SK-N-SH (cell line): Measurements from ENCODE around the gene CLSTN2.

Source experiments
- EP300 ChIP-seq, 2 experiments: IDR thresholded peaks; 2 replicates each; pipeline versions ENCODE4 v1.4.0 to v1.6.1; 2012; ENCODE audit warnings: borderline replicate concordance in 1 of 2, low read depth in 1 of 2, low read length in 1 of 2
- JUND ChIP-seq: IDR thresholded peaks from 2 replicates; pipeline ENCODE4 v1.4.0; 2012
- NFIC ChIP-seq: IDR thresholded peaks from 2 replicates; pipeline ENCODE4 v1.4.0; 2012; ENCODE audit warnings: borderline replicate concordance
- RAD21 ChIP-seq: IDR thresholded peaks from 2 replicates; pipeline ENCODE4 v1.6.1; 2012; ENCODE audit warnings: mild to moderate bottlenecking, low read length
- RCOR1 ChIP-seq: fragments of 150-350 bp; IDR thresholded peaks from 2 replicates; pipeline ENCODE4 v1.6.1; 2017; ENCODE audit warnings: antibody characterized with exemption, low read length
- RFX5 ChIP-seq: IDR thresholded peaks from 2 replicates; pipeline ENCODE4 v1.6.1; 2012; ENCODE audit warnings: mild to moderate bottlenecking, improper control_type of control experiment, low read length
- SMC3 ChIP-seq: IDR thresholded peaks from 2 replicates; pipeline ENCODE4 v1.6.1; 2012; ENCODE audit warnings: low read depth, low read length, improper control_type of control experiment
- TF ChIP-seq, protein P1 (sequence below): fragments of 200-600 bp; sonication (generic); IDR thresholded peaks from 2 replicates; pipeline ENCODE4 v1.6.1; 2017; ENCODE audit warnings: antibody characterized with exemption, mild to moderate bottlenecking, moderate library complexity
- TF ChIP-seq, protein P2 (sequence below): IDR thresholded peaks from 2 replicates; pipeline ENCODE4; 2012
- TF ChIP-seq, protein P3 (sequence below): IDR thresholded peaks from 2 replicates; pipeline ENCODE4 v1.6.1; 2012; ENCODE audit warnings: mild to moderate bottlenecking, low read depth, low read length, moderate library complexity
- TF ChIP-seq, protein P4 (sequence below): IDR thresholded peaks from 2 replicates; pipeline ENCODE4 v1.4.0; 2012; ENCODE audit warnings: low read depth, borderline replicate concordance

DNA sequence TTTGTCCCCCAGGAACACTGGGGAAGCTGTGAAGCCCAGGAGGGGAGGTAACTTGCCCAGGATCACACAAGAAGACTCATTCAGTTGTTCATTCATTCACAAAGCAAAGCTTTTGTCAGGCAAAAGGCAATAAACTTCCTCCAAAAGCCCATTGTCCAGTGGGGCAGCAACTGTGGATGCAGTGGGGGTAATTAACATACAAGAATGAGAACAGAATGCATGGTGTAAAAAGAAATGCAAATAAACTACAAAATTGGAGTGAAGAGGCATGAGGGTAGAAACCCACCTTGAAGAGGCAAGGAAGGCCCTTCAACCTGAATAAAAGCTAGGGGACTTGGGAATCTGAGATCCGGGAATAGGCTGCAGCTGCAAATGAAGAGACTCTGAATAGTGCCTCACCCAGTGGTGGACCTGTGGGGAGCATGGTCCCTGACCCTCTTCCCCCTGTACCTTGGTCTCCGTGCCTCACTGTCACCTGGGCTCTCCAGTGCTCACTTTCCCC, 363.6 kb downstream of the CLSTN2 start:
- TF ChIP-seq SMC3: no peak
- TF ChIP-seq, protein P1, sequence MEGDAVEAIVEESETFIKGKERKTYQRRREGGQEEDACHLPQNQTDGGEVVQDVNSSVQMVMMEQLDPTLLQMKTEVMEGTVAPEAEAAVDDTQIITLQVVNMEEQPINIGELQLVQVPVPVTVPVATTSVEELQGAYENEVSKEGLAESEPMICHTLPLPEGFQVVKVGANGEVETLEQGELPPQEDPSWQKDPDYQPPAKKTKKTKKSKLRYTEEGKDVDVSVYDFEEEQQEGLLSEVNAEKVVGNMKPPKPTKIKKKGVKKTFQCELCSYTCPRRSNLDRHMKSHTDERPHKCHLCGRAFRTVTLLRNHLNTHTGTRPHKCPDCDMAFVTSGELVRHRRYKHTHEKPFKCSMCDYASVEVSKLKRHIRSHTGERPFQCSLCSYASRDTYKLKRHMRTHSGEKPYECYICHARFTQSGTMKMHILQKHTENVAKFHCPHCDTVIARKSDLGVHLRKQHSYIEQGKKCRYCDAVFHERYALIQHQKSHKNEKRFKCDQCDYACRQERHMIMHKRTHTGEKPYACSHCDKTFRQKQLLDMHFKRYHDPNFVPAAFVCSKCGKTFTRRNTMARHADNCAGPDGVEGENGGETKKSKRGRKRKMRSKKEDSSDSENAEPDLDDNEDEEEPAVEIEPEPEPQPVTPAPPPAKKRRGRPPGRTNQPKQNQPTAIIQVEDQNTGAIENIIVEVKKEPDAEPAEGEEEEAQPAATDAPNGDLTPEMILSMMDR: no peak
- TF ChIP-seq RAD21: no peak
- TF ChIP-seq, protein P2, sequence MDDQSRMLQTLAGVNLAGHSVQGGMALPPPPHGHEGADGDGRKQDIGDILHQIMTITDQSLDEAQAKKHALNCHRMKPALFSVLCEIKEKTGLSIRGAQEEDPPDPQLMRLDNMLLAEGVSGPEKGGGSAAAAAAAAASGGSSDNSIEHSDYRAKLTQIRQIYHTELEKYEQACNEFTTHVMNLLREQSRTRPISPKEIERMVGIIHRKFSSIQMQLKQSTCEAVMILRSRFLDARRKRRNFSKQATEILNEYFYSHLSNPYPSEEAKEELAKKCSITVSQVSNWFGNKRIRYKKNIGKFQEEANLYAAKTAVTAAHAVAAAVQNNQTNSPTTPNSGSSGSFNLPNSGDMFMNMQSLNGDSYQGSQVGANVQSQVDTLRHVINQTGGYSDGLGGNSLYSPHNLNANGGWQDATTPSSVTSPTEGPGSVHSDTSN: no peak
- TF ChIP-seq JUND: no peak
- no peak for TF ChIP-seq RCOR1
- TF ChIP-seq RFX5: no peak
- TF ChIP-seq, protein P3, sequence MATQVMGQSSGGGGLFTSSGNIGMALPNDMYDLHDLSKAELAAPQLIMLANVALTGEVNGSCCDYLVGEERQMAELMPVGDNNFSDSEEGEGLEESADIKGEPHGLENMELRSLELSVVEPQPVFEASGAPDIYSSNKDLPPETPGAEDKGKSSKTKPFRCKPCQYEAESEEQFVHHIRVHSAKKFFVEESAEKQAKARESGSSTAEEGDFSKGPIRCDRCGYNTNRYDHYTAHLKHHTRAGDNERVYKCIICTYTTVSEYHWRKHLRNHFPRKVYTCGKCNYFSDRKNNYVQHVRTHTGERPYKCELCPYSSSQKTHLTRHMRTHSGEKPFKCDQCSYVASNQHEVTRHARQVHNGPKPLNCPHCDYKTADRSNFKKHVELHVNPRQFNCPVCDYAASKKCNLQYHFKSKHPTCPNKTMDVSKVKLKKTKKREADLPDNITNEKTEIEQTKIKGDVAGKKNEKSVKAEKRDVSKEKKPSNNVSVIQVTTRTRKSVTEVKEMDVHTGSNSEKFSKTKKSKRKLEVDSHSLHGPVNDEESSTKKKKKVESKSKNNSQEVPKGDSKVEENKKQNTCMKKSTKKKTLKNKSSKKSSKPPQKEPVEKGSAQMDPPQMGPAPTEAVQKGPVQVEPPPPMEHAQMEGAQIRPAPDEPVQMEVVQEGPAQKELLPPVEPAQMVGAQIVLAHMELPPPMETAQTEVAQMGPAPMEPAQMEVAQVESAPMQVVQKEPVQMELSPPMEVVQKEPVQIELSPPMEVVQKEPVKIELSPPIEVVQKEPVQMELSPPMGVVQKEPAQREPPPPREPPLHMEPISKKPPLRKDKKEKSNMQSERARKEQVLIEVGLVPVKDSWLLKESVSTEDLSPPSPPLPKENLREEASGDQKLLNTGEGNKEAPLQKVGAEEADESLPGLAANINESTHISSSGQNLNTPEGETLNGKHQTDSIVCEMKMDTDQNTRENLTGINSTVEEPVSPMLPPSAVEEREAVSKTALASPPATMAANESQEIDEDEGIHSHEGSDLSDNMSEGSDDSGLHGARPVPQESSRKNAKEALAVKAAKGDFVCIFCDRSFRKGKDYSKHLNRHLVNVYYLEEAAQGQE: no peak
- TF ChIP-seq, protein P4, sequence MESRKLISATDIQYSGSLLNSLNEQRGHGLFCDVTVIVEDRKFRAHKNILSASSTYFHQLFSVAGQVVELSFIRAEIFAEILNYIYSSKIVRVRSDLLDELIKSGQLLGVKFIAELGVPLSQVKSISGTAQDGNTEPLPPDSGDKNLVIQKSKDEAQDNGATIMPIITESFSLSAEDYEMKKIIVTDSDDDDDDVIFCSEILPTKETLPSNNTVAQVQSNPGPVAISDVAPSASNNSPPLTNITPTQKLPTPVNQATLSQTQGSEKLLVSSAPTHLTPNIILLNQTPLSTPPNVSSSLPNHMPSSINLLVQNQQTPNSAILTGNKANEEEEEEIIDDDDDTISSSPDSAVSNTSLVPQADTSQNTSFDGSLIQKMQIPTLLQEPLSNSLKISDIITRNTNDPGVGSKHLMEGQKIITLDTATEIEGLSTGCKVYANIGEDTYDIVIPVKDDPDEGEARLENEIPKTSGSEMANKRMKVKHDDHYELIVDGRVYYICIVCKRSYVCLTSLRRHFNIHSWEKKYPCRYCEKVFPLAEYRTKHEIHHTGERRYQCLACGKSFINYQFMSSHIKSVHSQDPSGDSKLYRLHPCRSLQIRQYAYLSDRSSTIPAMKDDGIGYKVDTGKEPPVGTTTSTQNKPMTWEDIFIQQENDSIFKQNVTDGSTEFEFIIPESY: no peak
- TF ChIP-seq NFIC: no peak
- TF ChIP-seq EP300 (IDR thresholded peaks at IDR 0.05; ENCODE audit: borderline replicate concordance in 1 of 2, low read depth in 1 of 2, low read length in 1 of 2): no peak
